ENCODE data around the gene SERPINA12. TPM values are rescaled to one million over a fixed set of nuclear protein-coding genes. Genes with fewer than 3 reads are reported as not detected.

The SERPINA12 gene
- total and polyA plus RNA-seq, 4 donors: not detected

DNA sequence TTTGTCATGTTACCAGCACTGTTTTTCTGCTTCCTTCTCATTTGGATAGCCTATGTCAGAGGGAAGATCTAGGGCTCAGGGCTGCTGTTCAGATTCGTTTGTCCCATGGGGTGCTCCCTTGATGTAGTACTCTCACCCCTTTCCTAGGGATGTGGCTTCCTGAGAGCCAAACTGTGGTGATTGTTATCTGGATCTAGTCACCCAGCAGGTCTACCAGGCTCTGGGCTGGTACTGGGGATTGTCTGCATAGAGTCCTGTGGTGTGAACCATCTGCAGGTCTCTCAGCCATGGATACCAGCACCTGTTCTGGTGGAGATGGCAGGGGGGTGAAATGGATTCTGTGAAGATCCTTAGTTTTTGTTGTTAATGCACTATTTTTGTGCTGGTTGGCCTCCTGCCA, 51.2 kb downstream of the SERPINA12 start:
- H3K4me3 ChIP-seq (ENCODE audit: low read length in 2 of 2): no peak overlapping the region
- 76 to 85% methylated on average over 1 of the region's 1 CpG for WGBS, 2 donors
- H3K4me1 ChIP-seq (ENCODE audit: control insufficient read depth in 1 of 2, insufficient read depth in 2 of 2, low read length in 2 of 2): no peaks in the 10 kb centered on the region
- no peaks in the 10 kb centered on the region for H3K36me3 ChIP-seq (ENCODE audit: control insufficient read depth in 1 of 2, insufficient read depth in 2 of 2, low read length in 1 of 2)
- H3K9me3 ChIP-seq (ENCODE audit: control insufficient read depth, low read length): no peaks in the 10 kb centered on the region
- intact Hi-C loops (cut with DNase I): no loop called here
- no peaks in the 10 kb centered on the region for H3K27me3 ChIP-seq (ENCODE audit: control insufficient read depth in 1 of 2, insufficient read depth in 2 of 2, low read length in 1 of 2)
- ATAC-seq (ENCODE audit: low FRiP score) (no peak), DNase-seq (no peak)
- H3K27ac ChIP-seq (ENCODE audit: low read depth in 1 of 2, low read length in 2 of 2): no peak overlapping the region

DNA sequence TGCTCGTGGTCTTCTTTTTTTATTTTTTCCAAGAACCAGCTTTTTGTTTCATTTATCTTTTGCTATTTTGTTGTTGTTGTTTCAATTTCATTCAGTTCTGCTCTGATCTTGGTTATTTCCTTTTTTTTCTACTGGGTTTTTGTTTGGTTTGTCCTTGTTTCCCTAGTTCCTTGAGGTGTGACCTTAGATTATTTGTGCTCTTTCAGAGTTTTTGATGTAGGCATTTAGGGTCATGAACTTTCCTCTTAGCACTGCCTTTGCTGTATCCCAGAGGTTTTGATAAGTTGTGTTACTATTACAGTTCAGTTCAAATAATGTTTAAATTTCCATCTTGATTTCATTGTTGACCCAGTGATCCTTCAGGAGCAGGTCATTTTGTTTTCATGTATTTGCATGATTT, 53.3 kb downstream of the SERPINA12 start:
- intact Hi-C loops (cut with DNase I): no loop called here

DNA sequence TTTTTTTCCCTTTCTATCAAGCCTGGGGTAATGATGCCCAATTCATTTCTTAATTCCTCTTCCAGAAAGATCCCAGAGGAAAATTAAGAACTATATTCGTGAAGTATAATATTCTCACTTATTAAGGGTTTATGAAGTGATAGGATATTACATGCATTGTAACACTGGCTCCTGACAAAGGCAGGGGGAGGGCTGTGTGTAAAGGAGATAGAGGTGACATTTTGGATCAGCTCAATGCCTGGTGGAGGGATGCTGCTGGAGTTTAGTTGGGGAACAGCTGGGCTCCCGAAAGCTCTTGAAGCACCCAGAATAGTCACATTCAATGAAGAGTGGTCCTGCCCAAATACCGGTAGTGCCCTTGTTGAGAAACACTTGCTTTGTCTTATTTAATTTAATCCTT, 57.4 kb downstream of the SERPINA12 start:
- no peak for DNase-seq
- no peaks in the 10 kb centered on the region for H3K36me3 ChIP-seq (ENCODE audit: control insufficient read depth in 1 of 2, insufficient read depth in 2 of 2, low read length in 1 of 2)
- WGBS, 2 donors: 44 to 55% methylated on average over 3 of the region's 3 CpGs
- intact Hi-C loops (cut with DNase I): no loop called here
- no peaks in the 10 kb centered on the region for H3K9me3 ChIP-seq (ENCODE audit: control insufficient read depth, low read length)
- H3K27me3 ChIP-seq (ENCODE audit: control insufficient read depth in 1 of 2, insufficient read depth in 2 of 2, low read length in 1 of 2): no peaks in the 10 kb centered on the region
- no peak overlapping the region for H3K4me3 ChIP-seq (ENCODE audit: low read length in 2 of 2)
- no peaks in the 10 kb centered on the region for H3K4me1 ChIP-seq (ENCODE audit: control insufficient read depth in 1 of 2, insufficient read depth in 2 of 2, low read length in 2 of 2)
- ATAC-seq (ENCODE audit: low FRiP score): no peak
- no peak overlapping the region for H3K27ac ChIP-seq (ENCODE audit: low read depth in 1 of 2, low read length in 2 of 2)

More for the DNA sequence above, 53.3 kb downstream of the SERPINA12 start:
- Histone ChIP-seq H3K4me1 (ENCODE audit: control insufficient read depth in 1 of 2, insufficient read depth in 2 of 2, low read length in 2 of 2) (no peaks in the 10 kb centered on the region), H3K9me3 (ENCODE audit: control insufficient read depth, low read length) (no peaks in the 10 kb centered on the region), H3K27me3 (ENCODE audit: control insufficient read depth in 1 of 2, insufficient read depth in 2 of 2, low read length in 1 of 2) (no peaks in the 10 kb centered on the region), H3K27ac (ENCODE audit: low read depth in 1 of 2, low read length in 2 of 2) (no peak overlapping the region), H3K4me3 (ENCODE audit: low read length in 2 of 2) (no peak overlapping the region), H3K36me3 (ENCODE audit: control insufficient read depth in 1 of 2, insufficient read depth in 2 of 2, low read length in 1 of 2) (no peaks in the 10 kb centered on the region)
- WGBS, 2 donors: 0% methylated on average over 1 of the region's 1 CpG
- ATAC-seq (ENCODE audit: low FRiP score) (no peak), DNase-seq (no peak)

DNA sequence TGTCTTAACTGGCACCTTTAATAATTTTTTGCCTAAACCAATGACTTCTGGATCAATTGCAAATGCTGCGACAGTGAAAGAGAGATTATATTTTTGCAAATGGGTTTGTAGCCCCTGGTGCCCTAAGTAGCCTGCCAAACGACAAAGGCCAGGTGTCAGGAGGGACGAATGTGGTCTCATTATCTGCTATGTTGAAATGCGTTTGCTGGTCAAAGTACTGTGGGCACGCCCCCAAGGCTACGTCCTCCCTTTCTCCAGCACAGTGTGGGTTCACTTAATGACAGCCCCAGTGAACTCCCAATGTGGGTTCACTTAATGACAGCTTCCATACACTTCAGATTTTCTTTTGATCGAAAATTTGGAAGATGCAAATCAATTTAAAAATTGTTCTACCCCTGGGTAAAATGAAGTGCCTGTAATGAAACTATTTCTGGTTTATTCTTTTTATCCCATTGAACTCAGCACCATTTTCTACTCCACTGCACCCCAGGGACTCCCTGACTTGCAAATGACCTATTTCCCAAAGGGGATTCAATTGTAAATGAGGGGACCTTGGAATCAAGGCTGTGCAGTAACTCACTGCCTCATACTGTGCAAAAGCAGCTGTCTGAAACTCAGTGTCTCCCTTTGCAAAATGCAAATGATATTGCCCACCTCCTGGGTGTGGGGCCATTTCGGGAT, 58.0 kb downstream of the SERPINA12 start:
- Histone ChIP-seq H3K36me3 (ENCODE audit: control insufficient read depth in 1 of 2, insufficient read depth in 2 of 2, low read length in 1 of 2) (no peaks in the 10 kb centered on the region), H3K27ac (ENCODE audit: low read depth in 1 of 2, low read length in 2 of 2) (no peak overlapping the region), H3K4me1 (ENCODE audit: control insufficient read depth in 1 of 2, insufficient read depth in 2 of 2, low read length in 2 of 2) (no peaks in the 10 kb centered on the region), H3K9me3 (ENCODE audit: control insufficient read depth, low read length) (no peaks in the 10 kb centered on the region), H3K4me3 (ENCODE audit: low read length in 2 of 2) (no peak overlapping the region), H3K27me3 (ENCODE audit: control insufficient read depth in 1 of 2, insufficient read depth in 2 of 2, low read length in 1 of 2) (no peaks in the 10 kb centered on the region)
- WGBS, 2 donors: 18 to 22% methylated on average over 8 of the region's 8 CpGs
- intact Hi-C loops (cut with DNase I): no loop called here
- ATAC-seq (ENCODE audit: low FRiP score): no peak
- DNase-seq: no peak

DNA sequence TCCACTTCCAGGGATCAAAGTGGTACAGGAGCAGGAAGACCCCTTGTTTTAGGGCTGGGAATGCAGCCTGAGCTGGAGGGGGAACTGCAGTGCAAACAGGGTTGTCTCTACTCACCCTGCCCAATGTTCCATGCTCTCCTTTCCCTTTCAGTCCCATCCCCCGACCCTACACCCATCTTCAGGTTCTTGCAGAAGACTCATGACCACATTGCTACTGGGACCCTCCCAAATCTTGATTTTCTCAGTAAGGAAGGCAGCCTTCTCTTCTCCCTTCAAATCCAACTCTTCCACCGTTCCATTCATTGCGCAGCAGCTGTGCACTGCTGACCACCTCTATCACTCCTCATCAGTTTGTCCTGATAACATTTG, 58.6 kb downstream of the SERPINA12 start:
- no peak overlapping the region for H3K4me3 ChIP-seq (ENCODE audit: low read length in 2 of 2)
- no peaks in the 10 kb centered on the region for H3K9me3 ChIP-seq (ENCODE audit: control insufficient read depth, low read length)
- H3K4me1 ChIP-seq (ENCODE audit: control insufficient read depth in 1 of 2, insufficient read depth in 2 of 2, low read length in 2 of 2): no peaks in the 10 kb centered on the region
- H3K27me3 ChIP-seq (ENCODE audit: control insufficient read depth in 1 of 2, insufficient read depth in 2 of 2, low read length in 1 of 2): no peaks in the 10 kb centered on the region
- DNase-seq: no peak
- ATAC-seq (ENCODE audit: low FRiP score): no peak
- no peaks in the 10 kb centered on the region for H3K36me3 ChIP-seq (ENCODE audit: control insufficient read depth in 1 of 2, insufficient read depth in 2 of 2, low read length in 1 of 2)
- H3K27ac ChIP-seq (ENCODE audit: low read depth in 1 of 2, low read length in 2 of 2): no peak overlapping the region
- 62% methylated on average over 3 of the region's 3 CpGs for WGBS, 2 donors
- intact Hi-C loops (cut with DNase I): no loop called here

DNA sequence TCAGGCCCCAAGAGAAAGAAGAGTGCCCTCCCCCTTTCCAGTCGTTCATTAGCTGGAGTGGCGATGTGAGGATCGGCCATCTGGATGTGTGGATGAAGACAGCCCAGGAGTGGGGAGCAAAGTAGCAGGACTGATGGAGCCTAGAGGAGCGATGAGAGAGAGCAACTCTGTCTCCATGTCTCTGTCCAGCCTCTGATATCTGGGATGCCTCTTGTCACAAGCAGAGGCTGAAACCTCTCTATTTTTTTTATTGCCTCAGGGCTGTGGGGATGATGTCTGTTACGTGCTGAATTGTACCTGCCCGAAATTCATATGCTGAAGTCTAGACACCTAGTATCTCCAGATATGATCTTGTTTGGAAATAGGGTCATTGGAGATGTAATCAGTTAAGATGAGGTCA, 59.3 kb downstream of the SERPINA12 start:
- DNase-seq (no peak), ATAC-seq (ENCODE audit: low FRiP score) (no peak)
- intact Hi-C loops (cut with DNase I): no loop called here
- Histone ChIP-seq H3K4me3 (ENCODE audit: low read length in 2 of 2) (no peak overlapping the region), H3K27me3 (ENCODE audit: control insufficient read depth in 1 of 2, insufficient read depth in 2 of 2, low read length in 1 of 2) (no peaks in the 10 kb centered on the region), H3K36me3 (ENCODE audit: control insufficient read depth in 1 of 2, insufficient read depth in 2 of 2, low read length in 1 of 2) (no peaks in the 10 kb centered on the region), H3K9me3 (ENCODE audit: control insufficient read depth, low read length) (no peaks in the 10 kb centered on the region), H3K27ac (ENCODE audit: low read depth in 1 of 2, low read length in 2 of 2) (no peak overlapping the region), H3K4me1 (ENCODE audit: control insufficient read depth in 1 of 2, insufficient read depth in 2 of 2, low read length in 2 of 2) (no peaks in the 10 kb centered on the region)
- 78 to 82% methylated on average over 6 of the region's 6 CpGs for WGBS, 2 donors

DNA sequence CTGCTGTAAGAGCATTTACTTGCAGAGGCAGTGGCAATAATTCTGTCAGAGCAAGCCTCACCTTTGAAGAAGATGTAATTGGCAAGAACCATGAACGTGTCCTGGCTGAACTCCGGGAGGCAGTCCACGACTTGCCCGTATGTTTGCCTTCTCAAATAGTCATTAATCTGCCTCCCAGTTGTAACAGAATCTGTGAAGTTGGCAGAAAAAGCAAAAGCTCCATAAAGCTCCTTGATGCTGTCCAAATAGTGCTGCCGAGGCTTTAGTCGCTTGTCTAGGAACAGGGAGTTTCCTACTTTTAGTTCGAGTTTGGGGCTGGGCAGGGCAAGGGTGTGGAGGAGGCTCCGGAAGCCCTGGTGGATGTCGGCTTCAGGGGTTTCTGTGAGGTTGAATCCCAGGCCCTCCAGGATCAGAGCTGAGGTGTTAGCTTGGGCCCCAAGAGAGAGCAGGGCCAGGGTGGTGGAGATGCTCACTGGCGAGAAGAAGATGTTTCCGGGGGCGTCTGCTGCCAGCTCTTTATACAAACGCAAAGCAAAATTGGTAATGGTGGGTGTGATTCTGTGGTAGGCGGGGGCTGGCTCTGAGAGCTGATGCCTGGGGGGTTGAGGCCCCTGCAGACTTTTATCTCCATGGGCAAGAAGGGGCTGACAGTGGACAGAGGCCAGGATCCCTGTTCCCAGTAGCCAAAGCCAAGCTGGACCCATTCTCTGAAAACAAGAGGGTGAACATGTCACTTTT, 61.0 kb downstream of the SERPINA12 start:
- Histone ChIP-seq H3K27me3 (ENCODE audit: control insufficient read depth in 1 of 2, insufficient read depth in 2 of 2, low read length in 1 of 2) (no peaks in the 10 kb centered on the region), H3K9me3 (ENCODE audit: control insufficient read depth, low read length) (no peaks in the 10 kb centered on the region), H3K4me3 (ENCODE audit: low read length in 2 of 2) (no peak overlapping the region), H3K4me1 (ENCODE audit: control insufficient read depth in 1 of 2, insufficient read depth in 2 of 2, low read length in 2 of 2) (no peaks in the 10 kb centered on the region), H3K27ac (ENCODE audit: low read depth in 1 of 2, low read length in 2 of 2) (no peak overlapping the region), H3K36me3 (ENCODE audit: control insufficient read depth in 1 of 2, insufficient read depth in 2 of 2, low read length in 1 of 2) (no peaks in the 10 kb centered on the region)
- intact Hi-C loops (cut with DNase I): no loop called here
- 47 to 55% methylated on average over 14 of the region's 14 CpGs for WGBS, 2 donors
- DNase-seq (no peak), ATAC-seq (ENCODE audit: low FRiP score) (no peak)

DNA sequence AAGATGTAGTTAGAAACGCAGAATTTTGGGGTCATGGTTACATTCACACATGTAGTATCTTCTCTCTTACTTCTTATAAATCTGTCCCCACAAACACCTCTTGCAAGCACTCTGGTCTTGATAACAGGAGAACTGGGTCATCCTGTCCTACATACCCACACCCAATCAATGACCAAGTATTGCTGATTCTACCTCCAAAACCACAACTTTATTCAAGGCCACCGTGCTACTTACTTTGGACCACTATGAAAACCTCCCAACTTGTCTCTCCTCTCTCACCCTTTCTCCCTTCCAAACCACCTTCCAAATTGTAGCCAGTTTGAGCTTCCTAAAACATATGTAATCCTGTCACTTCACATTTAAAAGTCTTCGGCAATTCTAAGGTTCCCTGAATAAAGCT, 62.1 kb downstream of the SERPINA12 start:
- H3K4me1 ChIP-seq (ENCODE audit: control insufficient read depth in 1 of 2, insufficient read depth in 2 of 2, low read length in 2 of 2): no peaks in the 10 kb centered on the region
- H3K36me3 ChIP-seq (ENCODE audit: control insufficient read depth in 1 of 2, insufficient read depth in 2 of 2, low read length in 1 of 2): no peaks in the 10 kb centered on the region
- H3K27ac ChIP-seq (ENCODE audit: low read depth in 1 of 2, low read length in 2 of 2): no peak overlapping the region
- no peaks in the 10 kb centered on the region for H3K27me3 ChIP-seq (ENCODE audit: control insufficient read depth in 1 of 2, insufficient read depth in 2 of 2, low read length in 1 of 2)
- ATAC-seq (ENCODE audit: low FRiP score) (no peak), DNase-seq (no peak)
- no peaks in the 10 kb centered on the region for H3K9me3 ChIP-seq (ENCODE audit: control insufficient read depth, low read length)
- 57 to 63% methylated on average over 3 of the region's 3 CpGs for WGBS, 2 donors
- no peak overlapping the region for H3K4me3 ChIP-seq (ENCODE audit: low read length in 2 of 2)
- intact Hi-C loops (cut with DNase I): no loop called here

DNA sequence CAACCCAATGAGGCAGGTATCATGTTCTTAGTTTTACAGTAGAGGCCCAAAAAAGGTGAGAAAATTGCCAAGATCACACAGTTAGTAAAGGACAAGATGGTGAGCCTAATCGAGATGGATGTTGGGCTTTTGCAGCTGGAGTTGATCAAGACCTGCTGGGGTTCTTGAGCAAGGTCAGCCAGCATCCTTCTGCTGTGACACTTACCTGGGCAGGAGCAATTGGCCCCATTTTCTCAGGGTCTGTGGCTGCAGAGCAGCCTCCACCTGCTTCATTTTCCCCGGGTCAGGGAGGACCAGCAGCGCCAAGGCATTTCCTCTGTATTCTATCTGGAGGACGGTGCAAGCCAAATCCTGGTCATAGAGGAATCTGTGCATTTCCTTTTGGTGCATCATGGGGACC, 63.1 kb downstream of the SERPINA12 start:
- peaks cover under 1% of the 10 kb centered on the region for H3K9me3 ChIP-seq (ENCODE audit: control insufficient read depth, low read length)
- H3K27me3 ChIP-seq (ENCODE audit: control insufficient read depth in 1 of 2, insufficient read depth in 2 of 2, low read length in 1 of 2): no peaks in the 10 kb centered on the region
- H3K36me3 ChIP-seq (ENCODE audit: control insufficient read depth in 1 of 2, insufficient read depth in 2 of 2, low read length in 1 of 2): no peaks in the 10 kb centered on the region
- H3K27ac ChIP-seq (ENCODE audit: low read depth in 1 of 2, low read length in 2 of 2): no peak overlapping the region
- H3K4me3 ChIP-seq (ENCODE audit: low read length in 2 of 2): no peak overlapping the region
- intact Hi-C loops (cut with DNase I): no loop called here
- no peaks in the 10 kb centered on the region for H3K4me1 ChIP-seq (ENCODE audit: control insufficient read depth in 1 of 2, insufficient read depth in 2 of 2, low read length in 2 of 2)
- 76 to 78% methylated on average over 4 of the region's 4 CpGs for WGBS, 2 donors
- ATAC-seq (ENCODE audit: low FRiP score) (no peak), DNase-seq (no peak)

Data from aorta (tissue), 5 donors.